Effector memory CD4-positive, alpha-beta T cell (primary cell): ENCODE results near the gene SLC22A23.

Experiments used
- DNase-seq, 3 donors: peaks; one replicate each; pipeline ENCODE4 v3.0.0-alpha.2; 2020
- H3K27ac ChIP-seq: 2 replicates; pipeline ENCODE4 v1.7.0; 2013; ENCODE audit warnings: mild to moderate bottlenecking, low read length, moderate library complexity; ENCODE audit not compliant: insufficient read depth, poor library complexity, severe bottlenecking
- H3K27me3 ChIP-seq: replicated peaks from 2 replicates; pipeline ENCODE4 v1.7.0; 2013; ENCODE audit warnings: mild to moderate bottlenecking, low read length; ENCODE audit not compliant: insufficient read depth, control insufficient read depth, poor library complexity, severe bottlenecking
- H3K36me3 ChIP-seq: 2 replicates; pipeline ENCODE4 v1.7.0; 2013; ENCODE audit warnings: mild to moderate bottlenecking, low read length, moderate library complexity; ENCODE audit not compliant: control insufficient read depth, insufficient read depth
- H3K4me1 ChIP-seq: 2 replicates; pipeline ENCODE4 v1.7.0; 2013; ENCODE audit warnings: low read length, mild to moderate bottlenecking; ENCODE audit not compliant: control insufficient read depth, insufficient read depth, poor library complexity, severe bottlenecking
- H3K4me3 ChIP-seq: 2 replicates; pipeline ENCODE4 v1.7.0; 2013; ENCODE audit warnings: low read length, low read depth, mild to moderate bottlenecking; ENCODE audit not compliant: insufficient read depth, poor library complexity, severe bottlenecking
- H3K9me3 ChIP-seq: 2 replicates; pipeline ENCODE4 v1.7.0; 2013; ENCODE audit warnings: mild to moderate bottlenecking, low read length, moderate library complexity; ENCODE audit not compliant: control insufficient read depth

SLC22A23 gene

GRCh38 chr6:3406891-3407809, 49.7 kb downstream of the SLC22A23 start:
- H3K9me3 ChIP-seq: no peaks in the 10 kb centered on the region
- no peak overlapping the region for H3K27ac ChIP-seq
- no peak overlapping the region for H3K4me3 ChIP-seq
- H3K36me3 ChIP-seq: no peaks in the 10 kb centered on the region
- DNase-seq: no peak
- no peaks in the 10 kb centered on the region for H3K4me1 ChIP-seq
- no peaks in the 10 kb centered on the region for H3K27me3 ChIP-seq

- no peaks in the 10 kb centered on the region for H3K36me3 ChIP-seq
- H3K4me1 ChIP-seq: no peaks in the 10 kb centered on the region
- no peak for DNase-seq
- no peak overlapping the region for H3K27ac ChIP-seq
- no peak overlapping the region for H3K4me3 ChIP-seq
- no peaks in the 10 kb centered on the region for H3K9me3 ChIP-seq
- no peaks in the 10 kb centered on the region for H3K27me3 ChIP-seq
These were observed 50.5 kb downstream of the SLC22A23 start for GRCh38 chr6:3406362-3406821.

GRCh38 chr6:3405679-3406078, 51.2 kb downstream of the SLC22A23 start:
- H3K27ac ChIP-seq: no peak overlapping the region
- no peaks in the 10 kb centered on the region for H3K27me3 ChIP-seq
- H3K4me3 ChIP-seq: no peak overlapping the region
- no peaks in the 10 kb centered on the region for H3K9me3 ChIP-seq
- DNase-seq: no peak
- no peaks in the 10 kb centered on the region for H3K4me1 ChIP-seq
- H3K36me3 ChIP-seq: no peaks in the 10 kb centered on the region

- Histone ChIP-seq H3K27ac (no peak overlapping the region), H3K4me3 (no peak overlapping the region), H3K9me3 (no peaks in the 10 kb centered on the region), H3K4me1 (no peaks in the 10 kb centered on the region), H3K36me3 (no peaks in the 10 kb centered on the region), H3K27me3 (no peaks in the 10 kb centered on the region)
- no peak for DNase-seq
These were observed 51.7 kb downstream of the SLC22A23 start for GRCh38 chr6:3405182-3405518.

- Histone ChIP-seq H3K27ac (no peak overlapping the region), H3K4me1 (no peaks in the 10 kb centered on the region), H3K4me3 (no peak overlapping the region), H3K36me3 (no peaks in the 10 kb centered on the region), H3K9me3 (no peaks in the 10 kb centered on the region), H3K27me3 (no peaks in the 10 kb centered on the region)
- no peak for DNase-seq
These were observed 53.3 kb downstream of the SLC22A23 start for GRCh38 chr6:3403238-3404173.

GRCh38 chr6:3402310-3403237, 54.3 kb downstream of the SLC22A23 start:
- H3K27ac ChIP-seq: no peak overlapping the region
- H3K4me1 ChIP-seq: no peaks in the 10 kb centered on the region
- no peaks in the 10 kb centered on the region for H3K36me3 ChIP-seq
- no peak overlapping the region for H3K4me3 ChIP-seq
- no peaks in the 10 kb centered on the region for H3K9me3 ChIP-seq
- no peak for DNase-seq
- H3K27me3 ChIP-seq: no peaks in the 10 kb centered on the region

- Histone ChIP-seq H3K4me1 (no peaks in the 10 kb centered on the region), H3K27ac (no peak overlapping the region), H3K4me3 (no peak overlapping the region), H3K36me3 (no peaks in the 10 kb centered on the region), H3K9me3 (no peaks in the 10 kb centered on the region), H3K27me3 (no peaks in the 10 kb centered on the region)
- no peak for DNase-seq
These were observed 56.7 kb downstream of the SLC22A23 start for GRCh38 chr6:3400162-3400561.

- no peak overlapping the region for H3K4me3 ChIP-seq
- no peak overlapping the region for H3K27ac ChIP-seq
- H3K27me3 ChIP-seq: no peaks in the 10 kb centered on the region
- H3K36me3 ChIP-seq: no peaks in the 10 kb centered on the region
- no peaks in the 10 kb centered on the region for H3K9me3 ChIP-seq
- H3K4me1 ChIP-seq: no peaks in the 10 kb centered on the region
- DNase-seq: no peak
These were observed 57.8 kb downstream of the SLC22A23 start for GRCh38 chr6:3398755-3399696.

- no peak overlapping the region for H3K27ac ChIP-seq
- H3K36me3 ChIP-seq: no peaks in the 10 kb centered on the region
- H3K27me3 ChIP-seq: no peaks in the 10 kb centered on the region
- no peak overlapping the region for H3K4me3 ChIP-seq
- no peaks in the 10 kb centered on the region for H3K9me3 ChIP-seq
- H3K4me1 ChIP-seq: no peaks in the 10 kb centered on the region
- no peak for DNase-seq
These were observed 58.7 kb downstream of the SLC22A23 start for GRCh38 chr6:3398165-3398562.
